Activated CD4-positive, alpha-beta memory T cell treated with anti-CD3 and anti-CD28 coated beads for 36 hours (primary cell): ENCODE results near the gene ZXDC. TPM values are rescaled to one million over a fixed set of nuclear protein-coding genes. Genes with fewer than 3 reads are reported as not detected.

Experiments
- CTCF ChIA-PET: fragments of 350-600 bp; sonication (Branson Sonifier 250); formaldehyde crosslinking; loops from one replicate; lab custom pipeline; 2021; ENCODE audit warnings: antibody characterized with exemption, inconsistent platforms; lab: Charles Lee
- POLR2A ChIA-PET: fragments of 350-600 bp; sonication (Branson Sonifier 250); formaldehyde crosslinking; loops from one replicate; lab custom pipeline; 2021; ENCODE audit warnings: antibody characterized with exemption; lab: Charles Lee
- DNase-seq: peaks from one replicate; pipeline ENCODE4 v3.0.0-alpha.2; 2020
- H3K27ac Mint-ChIP-seq: one replicate; pipeline ENCODE4 v1.8.0; 2021; ENCODE audit warnings: mixed read lengths
- H3K27me3 Mint-ChIP-seq: one replicate; pipeline ENCODE4 v1.8.0; 2021; ENCODE audit warnings: mixed read lengths
- H3K36me3 Mint-ChIP-seq: one replicate; pipeline ENCODE4 v1.8.0; 2021; ENCODE audit warnings: mixed read lengths
- H3K4me1 Mint-ChIP-seq: one replicate; pipeline ENCODE4 v1.8.0; 2021; ENCODE audit warnings: low read depth, mixed read lengths
- H3K4me3 Mint-ChIP-seq: one replicate; pipeline ENCODE4 v1.8.0; 2021; ENCODE audit warnings: mild to moderate bottlenecking, mixed read lengths
- H3K9me3 Mint-ChIP-seq: one replicate; pipeline ENCODE4 v1.8.0; 2021; ENCODE audit warnings: mixed read lengths
- intact Hi-C: fragments of 100-400 bp; cut with micrococcal nuclease; formaldehyde crosslinking; loops from one replicate; pipeline ENCODE4 v1.15.1; 2023
- total RNA-seq, 2 experiments: library from RNA; stranded (reverse); gene quantifications; one replicate each; pipeline ENCODE4 v1.2.3, GENCODE V29; 2021

ZXDC gene
- total RNA-seq, 2 experiments from 2014 or later = 18.2 to 19.1 TPM

GRCh38 chr3:126450744-126451143 is 24.9 kb downstream of the ZXDC start:
- H3K27me3 Mint-ChIP-seq = no peaks in the 10 kb centered on the region
- no peak overlapping the region for H3K4me3 Mint-ChIP-seq
- intact Hi-C loops = no loop called here
- CTCF ChIA-PET = no interaction called here
- H3K27ac Mint-ChIP-seq = no peak overlapping the region
- H3K9me3 Mint-ChIP-seq = no peaks in the 10 kb centered on the region
- H3K4me1 Mint-ChIP-seq = no peaks in the 10 kb centered on the region
- DNase-seq = no peak
- H3K36me3 Mint-ChIP-seq = peaks cover 26% of the 10 kb centered on the region
- POLR2A ChIA-PET = no interaction called here

DNA sequence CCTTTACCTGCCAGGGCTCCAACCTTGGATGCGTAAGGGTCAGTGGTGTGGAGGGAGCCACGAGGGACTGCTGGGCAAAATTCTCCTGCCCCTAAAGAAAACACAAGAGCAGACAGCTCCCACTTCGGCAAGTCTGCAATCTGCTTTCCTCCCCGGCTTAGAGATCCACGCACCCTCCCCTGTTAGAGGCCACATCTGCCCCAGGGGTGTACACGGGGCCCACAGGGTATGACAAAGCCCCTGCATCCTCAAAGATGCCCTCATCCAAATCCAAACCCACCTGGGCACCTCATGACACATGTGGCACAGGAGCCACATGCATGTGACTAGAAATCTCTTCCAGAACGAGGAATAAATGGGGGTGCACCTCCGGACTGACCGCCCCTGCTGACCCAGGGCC is 25.5 kb downstream of the ZXDC start:
- no peaks in the 10 kb centered on the region for H3K4me1 Mint-ChIP-seq
- H3K27me3 Mint-ChIP-seq = no peaks in the 10 kb centered on the region
- DNase-seq = no peak
- peaks cover 23% of the 10 kb centered on the region for H3K36me3 Mint-ChIP-seq
- intact Hi-C loops = no loop called here
- H3K9me3 Mint-ChIP-seq = no peaks in the 10 kb centered on the region
- ChIA-PET POLR2A (no interaction called here), CTCF (no interaction called here)
- no peak overlapping the region for H3K4me3 Mint-ChIP-seq
- no peak overlapping the region for H3K27ac Mint-ChIP-seq

GRCh38 chr3:126449621-126450051 is 26.1 kb downstream of the ZXDC start:
- Mint-ChIP-seq H3K36me3 (peaks cover 22% of the 10 kb centered on the region), H3K4me3 (no peak overlapping the region), H3K9me3 (no peaks in the 10 kb centered on the region), H3K27me3 (no peaks in the 10 kb centered on the region), H3K27ac (no peak overlapping the region), H3K4me1 (no peaks in the 10 kb centered on the region)
- DNase-seq = no peak
- ChIA-PET CTCF (no interaction called here), POLR2A (no interaction called here)
- intact Hi-C loops = no loop called here

DNA sequence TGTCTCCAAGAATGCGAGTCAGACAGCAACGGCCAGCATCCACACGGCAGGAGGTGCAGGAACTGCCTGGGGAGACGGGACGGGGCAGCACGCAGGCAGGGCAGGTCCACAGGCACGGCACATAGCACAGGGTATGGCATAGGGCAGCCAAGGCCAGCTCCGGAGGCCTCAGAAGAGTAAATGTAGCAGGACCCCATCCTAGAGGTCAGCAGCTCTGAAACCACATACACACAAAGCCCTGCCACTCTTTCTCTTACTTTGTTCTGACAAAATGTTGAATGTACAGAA is 26.9 kb downstream of the ZXDC start:
- Mint-ChIP-seq H3K4me1 (no peaks in the 10 kb centered on the region), H3K27me3 (no peaks in the 10 kb centered on the region), H3K9me3 (no peaks in the 10 kb centered on the region), H3K36me3 (peaks cover 22% of the 10 kb centered on the region), H3K4me3 (no peak overlapping the region), H3K27ac (no peak overlapping the region)
- POLR2A ChIA-PET = no interaction called here
- intact Hi-C loops = no loop called here
- CTCF ChIA-PET = no interaction called here
- DNase-seq = no peak

DNA sequence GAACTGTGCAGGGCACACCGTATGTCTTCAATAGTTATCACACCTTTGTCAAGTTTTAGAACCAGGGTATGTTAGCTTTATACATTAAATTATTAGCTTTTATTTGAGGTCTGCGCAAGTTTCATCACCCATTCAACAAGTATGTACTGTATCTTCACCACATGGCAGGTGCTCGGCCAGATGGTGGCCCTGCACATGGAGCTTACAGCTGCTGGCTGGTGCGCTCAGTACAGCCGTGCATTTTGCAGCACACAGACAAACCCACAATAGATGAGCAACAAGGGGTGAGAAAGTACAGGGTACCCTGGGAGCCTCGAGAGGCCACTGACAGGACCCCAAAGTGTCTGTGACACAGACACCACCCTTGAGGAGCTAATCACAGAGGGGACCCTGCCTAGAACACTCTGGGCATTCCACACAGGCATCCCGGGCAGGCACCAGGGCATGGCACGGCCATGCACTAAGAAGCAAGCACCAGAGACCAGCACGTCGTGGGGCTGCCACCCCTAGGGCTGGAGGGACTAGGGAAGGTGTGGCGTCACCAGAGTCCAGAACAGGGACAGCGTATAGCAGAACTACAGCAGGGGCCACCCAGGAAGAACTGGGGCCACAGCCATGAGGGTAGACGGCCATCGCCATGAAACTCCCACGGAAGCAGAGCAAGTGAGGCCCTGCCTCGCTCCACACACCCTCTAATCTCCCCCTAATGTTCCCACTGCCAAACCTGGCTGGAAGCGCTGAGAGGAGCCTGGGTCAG is 27.4 kb downstream of the ZXDC start:
- Mint-ChIP-seq H3K9me3 (no peaks in the 10 kb centered on the region), H3K4me3 (no peak overlapping the region), H3K36me3 (peaks cover 22% of the 10 kb centered on the region), H3K27me3 (no peaks in the 10 kb centered on the region), H3K27ac (no peak overlapping the region), H3K4me1 (no peaks in the 10 kb centered on the region)
- intact Hi-C loops = no loop called here
- POLR2A ChIA-PET = no interaction called here
- CTCF ChIA-PET = no interaction called here
- DNase-seq = no peak

DNA sequence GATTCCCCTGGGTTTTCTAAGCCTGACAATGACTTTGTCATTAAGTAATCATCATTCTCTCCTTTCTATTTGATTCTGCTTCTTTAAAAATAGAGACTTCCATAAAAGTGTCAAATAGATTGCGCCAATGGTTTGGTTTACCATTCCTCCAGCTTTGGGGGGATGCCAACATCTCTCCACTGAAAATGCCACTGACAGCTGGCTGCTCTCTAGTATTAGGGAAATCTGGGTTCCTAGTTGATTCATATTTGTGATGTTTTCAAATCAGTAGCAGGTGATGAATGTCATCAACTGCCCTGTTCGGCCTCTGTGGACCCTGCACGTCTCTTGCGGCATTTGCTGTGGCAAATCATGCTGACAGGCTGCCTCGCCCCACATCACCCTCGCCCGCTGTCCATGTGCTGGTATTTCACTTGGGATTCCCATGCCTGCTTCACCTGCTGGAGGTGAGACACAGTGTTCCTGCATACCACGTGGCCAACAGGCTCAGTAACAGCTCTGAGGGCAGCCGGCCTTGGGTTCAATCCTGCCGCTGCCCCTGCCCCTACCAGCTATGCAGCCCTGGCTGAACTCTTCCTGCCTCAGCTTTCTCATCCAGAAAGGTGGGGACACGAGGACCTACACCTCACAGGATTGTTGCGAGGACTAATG is 28.1 kb downstream of the ZXDC start:
- ChIA-PET POLR2A (no interaction called here), CTCF (no interaction called here)
- Mint-ChIP-seq H3K9me3 (no peaks in the 10 kb centered on the region), H3K4me3 (no peak overlapping the region), H3K4me1 (no peaks in the 10 kb centered on the region), H3K27ac (no peak overlapping the region), H3K27me3 (no peaks in the 10 kb centered on the region), H3K36me3 (peaks cover 22% of the 10 kb centered on the region)
- intact Hi-C loops = no loop called here
- DNase-seq = no peak

DNA sequence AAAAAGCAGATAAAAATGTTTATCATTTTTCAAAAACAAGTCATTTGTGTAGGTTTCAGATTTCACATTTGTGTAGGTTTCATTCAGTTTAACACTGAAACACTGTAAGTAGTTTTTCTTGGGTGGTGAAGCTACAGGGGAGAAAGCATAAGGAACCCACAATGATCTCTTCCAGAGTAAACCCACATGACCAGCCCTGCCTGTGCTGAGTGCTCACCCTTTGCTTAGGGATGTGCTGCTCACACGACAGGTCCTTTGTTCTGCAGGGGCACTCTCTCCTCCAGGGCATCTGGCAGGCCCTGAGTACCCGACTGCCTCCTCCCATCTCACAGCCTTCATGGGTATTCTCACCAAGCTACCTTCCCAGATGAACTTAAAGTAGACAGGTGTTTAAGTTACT is 28.9 kb downstream of the ZXDC start:
- Mint-ChIP-seq H3K27me3 (no peaks in the 10 kb centered on the region), H3K27ac (no peak overlapping the region), H3K36me3 (peaks cover 20% of the 10 kb centered on the region), H3K4me3 (no peak overlapping the region), H3K4me1 (no peaks in the 10 kb centered on the region), H3K9me3 (no peaks in the 10 kb centered on the region)
- no peak for DNase-seq
- intact Hi-C loops = no loop called here
- ChIA-PET POLR2A (no interaction called here), CTCF (no interaction called here)

DNA sequence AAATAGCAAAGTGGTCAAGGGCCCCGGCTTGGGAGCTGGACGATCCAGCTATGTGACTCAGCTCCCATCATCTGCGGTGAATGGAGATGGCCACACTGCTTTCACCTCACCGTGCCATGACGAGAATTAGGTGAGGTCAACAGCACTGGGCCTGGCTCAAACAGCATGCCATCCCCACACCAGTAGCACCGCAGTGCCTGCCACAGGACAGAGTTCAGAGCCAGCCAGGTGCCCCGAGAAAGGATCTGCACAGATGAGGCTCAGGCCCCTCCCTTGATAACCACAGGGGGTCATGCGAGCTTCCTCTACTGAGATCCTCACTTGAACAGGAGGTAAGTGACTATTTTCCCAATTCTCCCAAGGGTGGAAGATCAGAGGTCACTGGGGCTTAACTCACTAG is 29.4 kb downstream of the ZXDC start:
- Mint-ChIP-seq H3K9me3 (no peaks in the 10 kb centered on the region), H3K27me3 (no peaks in the 10 kb centered on the region), H3K27ac (no peak overlapping the region), H3K4me3 (no peak overlapping the region), H3K4me1 (no peaks in the 10 kb centered on the region), H3K36me3 (peaks cover 16% of the 10 kb centered on the region)
- intact Hi-C loops = no loop called here
- CTCF ChIA-PET = no interaction called here
- POLR2A ChIA-PET = no interaction called here
- DNase-seq = no peak

DNA sequence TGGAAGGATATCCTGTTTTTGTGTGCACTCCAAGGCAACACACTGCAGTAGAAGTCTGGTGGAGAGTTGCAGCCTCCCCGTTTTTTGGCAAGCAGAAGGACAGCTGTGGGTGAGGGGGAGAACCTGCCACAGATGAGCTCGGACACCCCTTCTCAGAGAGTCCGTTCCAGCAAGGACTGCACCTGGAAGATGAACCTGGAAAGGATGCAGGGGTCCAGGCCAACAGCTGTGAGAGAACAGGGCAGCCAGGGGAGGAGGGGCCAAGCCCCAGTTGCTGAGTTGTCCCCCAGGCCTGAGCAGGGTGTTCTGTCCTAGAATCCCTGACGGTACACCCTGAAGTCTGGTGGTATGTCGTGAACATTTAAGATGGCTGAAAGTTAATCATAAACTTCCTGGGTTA is 30.2 kb downstream of the ZXDC start:
- H3K4me1 Mint-ChIP-seq = no peaks in the 10 kb centered on the region
- no peak overlapping the region for H3K27ac Mint-ChIP-seq
- H3K27me3 Mint-ChIP-seq = no peaks in the 10 kb centered on the region
- peaks cover 11% of the 10 kb centered on the region for H3K36me3 Mint-ChIP-seq
- no peak for DNase-seq
- H3K9me3 Mint-ChIP-seq = no peaks in the 10 kb centered on the region
- ChIA-PET POLR2A (no interaction called here), CTCF (no interaction called here)
- intact Hi-C loops = no loop called here
- no peak overlapping the region for H3K4me3 Mint-ChIP-seq

GRCh38 chr3:126442856-126443242 is 32.8 kb downstream of the ZXDC start:
- POLR2A ChIA-PET = no interaction called here
- H3K4me1 Mint-ChIP-seq = no peaks in the 10 kb centered on the region
- H3K27ac Mint-ChIP-seq = no peak overlapping the region

GRCh38 chr3:126442094-126442855 is 33.4 kb downstream of the ZXDC start:
- Mint-ChIP-seq H3K4me3 (no peak overlapping the region), H3K9me3 (no peaks in the 10 kb centered on the region), H3K27ac (no peak overlapping the region), H3K36me3 (peaks cover 18% of the 10 kb centered on the region), H3K4me1 (no peaks in the 10 kb centered on the region), H3K27me3 (no peaks in the 10 kb centered on the region)
- POLR2A ChIA-PET = interaction anchor here (0.5 kb wide), 1 partner anchor 1435 kb away, joined by 4 read pairs; no protein-coding TSS in a partner anchor
- CTCF ChIA-PET = no interaction called here
- no peak for DNase-seq
- intact Hi-C loops = no loop called here

More at GRCh38 chr3:126442856-126443242, 32.8 kb downstream of the ZXDC start:
- no peaks in the 10 kb centered on the region for H3K9me3 Mint-ChIP-seq
- H3K36me3 Mint-ChIP-seq = peaks cover 12% of the 10 kb centered on the region
- intact Hi-C loops = no loop called here
- no peaks in the 10 kb centered on the region for H3K27me3 Mint-ChIP-seq
- no peak overlapping the region for H3K4me3 Mint-ChIP-seq
- DNase-seq = no peak
- CTCF ChIA-PET = no interaction called here

DNA sequence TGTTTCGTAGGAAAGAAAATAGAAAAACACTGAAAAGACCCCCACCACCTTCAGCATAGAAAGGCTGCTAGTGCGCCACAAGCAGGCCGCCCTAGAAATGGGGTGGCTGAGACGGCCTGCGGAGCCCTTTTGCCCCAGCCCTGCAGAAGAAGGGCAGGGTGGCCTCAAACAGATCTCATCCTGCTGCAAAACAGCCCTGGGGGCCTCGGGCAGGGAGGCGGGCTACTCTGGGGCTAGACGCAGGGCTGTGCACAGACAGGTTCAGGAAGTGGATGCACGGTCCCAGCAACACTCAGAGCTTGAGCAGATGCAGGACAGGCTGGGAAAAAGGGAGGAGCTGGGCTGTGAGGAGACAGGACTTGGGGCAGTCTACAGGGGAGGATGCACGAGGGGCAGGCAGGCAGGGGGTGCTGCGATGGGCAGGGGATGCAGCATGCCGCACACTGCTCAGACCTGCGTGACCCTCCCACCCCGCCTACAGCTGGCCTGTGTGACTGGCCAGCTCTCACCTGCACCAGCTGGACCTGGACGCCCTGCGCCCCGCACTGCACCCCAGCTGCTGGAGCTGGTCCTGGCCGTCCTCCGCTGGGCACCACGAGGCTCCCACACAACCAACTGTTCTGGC is 34.3 kb downstream of the ZXDC start:
- Mint-ChIP-seq H3K36me3 (peaks cover 22% of the 10 kb centered on the region), H3K4me1 (no peaks in the 10 kb centered on the region), H3K9me3 (no peaks in the 10 kb centered on the region), H3K27ac (no peak overlapping the region), H3K4me3 (no peak overlapping the region), H3K27me3 (no peaks in the 10 kb centered on the region)
- POLR2A ChIA-PET = no interaction called here
- CTCF ChIA-PET = no interaction called here
- no peak for DNase-seq
- intact Hi-C loops = no loop called here
